HL-60/S4 treated with retinoic acid at 250 ng/mL for 4 days and 3 days (cell line): Measurements from ENCODE around the gene ZFPM1.

Experiments
- in situ Hi-C: fragments of 300-500 bp; cut with MboI; formaldehyde crosslinking; loops from 2 replicates; pipeline ENCODE4 v1.7.0; 2022; ENCODE audit warnings: low sequenced_read_pairs

The ZFPM1 gene

DNA sequence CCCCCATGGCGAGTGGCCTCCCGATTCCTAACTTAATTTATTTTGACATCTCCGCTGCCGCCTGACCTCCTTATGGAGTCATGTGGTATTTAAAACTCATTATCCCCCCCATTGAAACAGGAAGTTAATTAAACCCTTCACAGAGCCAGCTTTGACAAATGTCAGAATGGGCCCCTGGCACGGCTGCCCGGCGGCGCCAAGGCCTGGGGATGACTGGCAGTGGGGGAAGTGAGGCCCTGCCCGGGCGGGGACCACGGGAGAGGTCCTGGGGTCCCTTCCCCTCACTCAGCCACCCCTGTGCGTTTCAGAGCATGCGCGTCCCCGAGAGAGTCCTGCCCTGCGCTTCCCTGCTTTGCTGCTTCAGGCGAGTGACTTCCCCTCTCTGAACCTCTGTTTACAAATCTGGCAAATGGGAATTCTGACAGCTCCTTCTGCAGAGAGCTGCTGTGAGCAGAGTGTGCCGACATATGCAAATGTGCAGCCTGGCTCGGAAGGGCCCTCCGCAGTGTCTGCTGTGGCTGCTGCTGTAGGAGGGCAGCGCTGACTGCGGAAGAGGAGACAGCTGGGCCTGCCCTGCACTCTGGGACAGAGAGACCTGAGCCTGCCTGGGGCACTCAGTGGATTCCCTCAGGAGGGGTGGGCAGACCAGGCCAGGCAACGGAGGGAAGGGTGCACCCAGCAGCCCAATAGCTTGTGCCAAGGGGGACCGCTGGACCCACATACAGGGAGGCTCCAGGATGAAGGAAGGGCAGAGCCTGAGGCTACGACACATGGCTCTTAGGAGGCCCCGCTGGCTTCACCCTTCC, 4.4 kb upstream of the ZFPM1 start:
- in situ Hi-C loops: no loop called here

DNA sequence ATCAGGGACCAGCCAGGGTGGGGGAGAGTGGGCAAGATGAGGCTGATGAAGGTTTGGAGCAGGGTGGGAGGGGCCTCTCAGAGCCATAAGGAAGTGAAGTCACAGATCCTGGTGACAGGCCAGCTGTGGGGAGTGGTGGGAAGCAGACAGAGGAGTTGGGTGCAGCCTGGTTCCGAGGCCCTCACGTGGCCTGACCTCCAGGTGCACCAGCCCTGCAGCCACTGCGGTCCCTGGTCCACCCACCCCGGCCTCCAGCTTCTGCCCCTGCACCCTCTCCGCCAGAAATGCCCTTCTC, 3.9 kb upstream of the ZFPM1 start:
- in situ Hi-C loops: no loop called here

DNA sequence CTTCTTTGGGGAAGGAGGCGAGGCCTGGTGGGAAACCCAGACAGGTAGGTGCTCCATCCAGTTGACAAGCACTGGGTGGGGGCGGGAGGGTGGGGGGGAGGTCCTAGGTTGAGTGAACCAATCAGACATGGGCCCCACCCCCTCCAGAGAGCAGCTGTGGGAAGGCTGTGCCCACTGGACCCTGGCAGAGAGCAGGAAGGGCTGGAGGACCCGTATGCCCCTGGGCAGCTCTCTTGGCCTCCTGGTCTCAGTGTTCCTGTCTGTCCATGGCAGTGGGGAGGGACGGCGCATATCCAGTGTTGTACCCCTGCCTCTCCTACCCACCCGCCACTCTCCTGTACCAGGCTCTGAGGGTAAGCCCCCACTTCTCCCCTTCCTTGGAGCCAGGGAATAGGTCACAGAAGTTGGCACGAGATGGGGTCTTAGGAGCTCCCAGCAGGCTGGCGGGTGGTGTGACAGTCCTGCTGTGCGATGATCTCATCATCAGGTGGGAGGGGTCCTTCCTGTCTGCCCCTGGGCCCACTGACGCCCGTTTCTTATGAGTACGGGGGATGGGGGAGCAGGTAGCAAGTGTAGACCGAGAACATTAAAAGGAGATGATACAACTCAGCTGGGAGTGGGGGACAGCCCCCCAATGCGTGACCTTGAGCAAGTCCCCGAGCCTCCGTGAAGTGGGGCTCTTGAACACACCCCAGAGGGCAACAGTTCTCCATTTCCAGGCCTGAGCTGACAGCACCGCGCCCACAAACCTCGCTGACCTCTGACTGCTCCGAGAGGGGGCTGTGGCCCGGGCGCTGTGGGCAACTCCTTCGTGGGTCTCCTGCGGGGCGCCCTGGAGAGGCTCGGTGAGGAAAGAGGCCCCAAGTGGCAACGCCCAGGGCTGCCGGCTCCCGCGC, 1.2 kb upstream of the ZFPM1 start:
- in situ Hi-C loops: no loop called here

DNA sequence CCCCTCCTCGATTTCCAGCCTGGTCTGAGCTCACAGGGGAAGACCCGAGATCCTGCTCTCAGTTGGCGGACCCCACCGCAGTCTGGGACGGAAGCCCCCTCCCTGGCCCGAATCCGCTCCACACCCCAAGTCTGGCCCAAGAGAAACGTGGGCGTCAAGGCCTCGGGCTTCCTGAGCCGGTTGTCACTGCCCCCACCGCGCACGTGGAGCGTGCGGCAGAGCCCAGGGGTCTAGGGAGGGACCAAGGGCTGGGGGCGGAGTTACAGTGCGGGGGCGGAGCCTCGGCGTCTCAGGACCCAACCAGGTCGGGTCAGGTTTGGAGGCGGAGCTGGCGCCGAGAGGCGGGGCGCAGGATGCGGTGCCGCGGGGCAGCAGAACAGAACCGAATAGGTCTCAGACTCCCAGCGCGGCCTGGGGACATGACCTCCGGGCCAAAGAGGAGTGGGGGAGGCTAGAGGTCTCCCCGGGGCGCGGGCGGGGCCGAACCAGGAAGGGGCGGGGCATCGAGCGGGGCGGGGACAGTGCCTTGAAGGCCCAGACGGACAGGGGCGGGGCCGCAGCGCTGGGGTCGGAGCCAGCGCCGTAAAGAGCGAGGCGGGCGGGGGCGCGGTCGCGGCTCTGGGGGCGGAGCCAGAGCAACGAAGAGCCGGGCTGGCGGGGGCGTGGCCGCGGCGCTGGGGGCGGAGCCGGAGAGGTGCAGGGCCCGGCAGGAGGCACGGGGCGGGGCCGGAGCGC, 431 bp upstream of the ZFPM1 start:
- in situ Hi-C loops: no loop called here

DNA sequence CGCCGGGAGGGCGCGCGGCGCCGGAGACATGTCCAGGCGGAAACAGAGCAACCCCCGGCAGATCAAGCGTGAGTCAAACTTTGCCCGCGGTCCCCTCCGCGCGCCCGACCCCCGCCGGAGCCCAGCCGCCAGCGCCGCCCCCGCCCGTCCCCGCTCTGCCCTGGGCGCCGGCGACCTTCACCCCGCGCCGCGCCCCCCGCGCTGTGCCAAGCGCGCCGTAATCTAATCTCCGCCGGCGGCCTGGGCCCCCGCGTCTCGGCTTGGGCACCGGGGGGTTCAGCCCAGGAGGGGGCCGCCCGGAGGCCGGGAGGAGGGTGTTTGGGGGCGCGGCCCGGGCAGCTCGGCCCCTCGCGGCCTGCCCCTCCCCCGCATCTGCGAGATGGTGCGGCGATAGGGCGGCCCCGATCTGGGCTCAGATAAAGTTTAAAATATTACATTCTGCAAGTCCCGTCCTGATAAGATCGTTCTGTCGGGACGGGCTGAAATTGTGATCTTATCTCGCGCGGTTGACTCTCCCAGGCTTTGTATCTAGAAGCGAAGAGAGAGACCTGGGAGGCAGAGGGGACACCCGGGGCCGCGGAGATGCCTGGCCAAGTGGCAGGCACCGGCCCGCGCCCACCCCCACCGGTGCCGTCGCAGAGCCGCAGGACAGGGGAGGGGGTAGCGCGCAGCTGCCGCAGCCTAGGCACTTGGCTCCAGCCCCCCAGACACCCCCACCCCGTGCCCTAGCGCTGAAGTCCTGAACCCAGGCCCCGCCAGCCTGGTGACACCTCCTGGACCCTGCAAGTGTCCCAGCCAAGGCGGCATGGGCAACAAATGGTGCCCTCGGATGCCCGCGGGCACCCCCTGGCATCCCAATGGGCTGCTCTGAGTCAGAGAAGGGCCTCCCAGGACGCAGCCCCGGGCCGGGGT, 787 bp downstream of the ZFPM1 start:
- in situ Hi-C loops: no loop called here

DNA sequence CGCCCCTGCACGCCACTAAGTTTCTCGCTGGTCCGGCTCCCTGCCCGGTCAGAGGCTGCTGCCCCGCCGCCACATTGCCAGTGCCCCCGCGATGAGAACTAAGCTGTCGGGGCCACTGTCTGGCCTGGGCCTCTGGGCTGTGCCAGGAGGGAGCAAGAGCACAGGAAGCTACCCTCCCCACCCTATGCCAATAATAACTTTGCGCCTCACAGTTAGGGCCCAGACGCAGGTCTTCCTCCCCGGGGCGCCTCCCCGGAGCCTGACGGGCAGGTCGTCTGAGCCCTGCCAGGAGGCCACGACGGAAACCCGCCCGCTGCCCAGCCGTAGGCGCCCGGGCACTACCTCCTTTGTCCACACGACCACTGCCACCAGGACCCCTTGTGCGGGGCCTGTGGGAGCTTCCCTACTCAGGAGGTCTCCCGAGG, 1.5 kb downstream of the ZFPM1 start:
- in situ Hi-C loops: no loop called here

DNA sequence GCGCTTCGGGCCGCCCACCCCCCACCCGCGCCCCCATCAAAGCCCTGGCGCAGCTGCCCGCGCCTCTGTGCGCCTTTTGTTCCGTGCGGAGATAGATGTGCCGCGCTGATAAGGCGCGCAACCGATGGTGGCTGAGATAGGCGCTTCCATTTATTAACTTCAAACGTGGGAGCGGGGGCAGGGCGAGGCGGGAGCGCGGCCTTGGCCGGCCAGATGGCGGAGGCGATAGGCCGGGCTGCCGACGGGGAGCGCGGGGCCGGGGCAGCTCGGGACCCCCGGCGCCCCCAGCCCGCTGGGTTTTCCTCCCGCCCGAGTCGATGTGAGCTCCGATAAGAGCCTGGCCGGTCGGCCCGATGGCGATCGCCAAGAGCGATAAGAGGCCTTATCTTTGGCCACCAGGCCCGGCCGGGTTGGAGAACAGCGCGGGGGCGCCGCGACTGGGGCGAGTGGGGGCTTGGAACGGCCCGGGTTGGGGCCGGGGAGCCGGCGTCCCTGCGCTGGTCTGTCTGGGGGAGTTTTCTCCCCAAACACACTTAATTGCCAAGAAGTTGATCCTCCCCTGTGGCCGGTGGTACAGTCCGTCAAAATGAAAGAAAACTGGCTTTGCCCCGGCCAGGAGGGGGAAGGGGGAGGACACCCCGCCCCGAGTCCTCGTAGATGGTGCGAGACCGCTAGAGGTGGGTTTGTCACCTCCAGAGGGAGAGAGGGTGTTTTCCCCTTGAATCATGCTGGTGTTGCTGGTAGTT, 2.7 kb downstream of the ZFPM1 start:
- in situ Hi-C loops: no loop called here

DNA sequence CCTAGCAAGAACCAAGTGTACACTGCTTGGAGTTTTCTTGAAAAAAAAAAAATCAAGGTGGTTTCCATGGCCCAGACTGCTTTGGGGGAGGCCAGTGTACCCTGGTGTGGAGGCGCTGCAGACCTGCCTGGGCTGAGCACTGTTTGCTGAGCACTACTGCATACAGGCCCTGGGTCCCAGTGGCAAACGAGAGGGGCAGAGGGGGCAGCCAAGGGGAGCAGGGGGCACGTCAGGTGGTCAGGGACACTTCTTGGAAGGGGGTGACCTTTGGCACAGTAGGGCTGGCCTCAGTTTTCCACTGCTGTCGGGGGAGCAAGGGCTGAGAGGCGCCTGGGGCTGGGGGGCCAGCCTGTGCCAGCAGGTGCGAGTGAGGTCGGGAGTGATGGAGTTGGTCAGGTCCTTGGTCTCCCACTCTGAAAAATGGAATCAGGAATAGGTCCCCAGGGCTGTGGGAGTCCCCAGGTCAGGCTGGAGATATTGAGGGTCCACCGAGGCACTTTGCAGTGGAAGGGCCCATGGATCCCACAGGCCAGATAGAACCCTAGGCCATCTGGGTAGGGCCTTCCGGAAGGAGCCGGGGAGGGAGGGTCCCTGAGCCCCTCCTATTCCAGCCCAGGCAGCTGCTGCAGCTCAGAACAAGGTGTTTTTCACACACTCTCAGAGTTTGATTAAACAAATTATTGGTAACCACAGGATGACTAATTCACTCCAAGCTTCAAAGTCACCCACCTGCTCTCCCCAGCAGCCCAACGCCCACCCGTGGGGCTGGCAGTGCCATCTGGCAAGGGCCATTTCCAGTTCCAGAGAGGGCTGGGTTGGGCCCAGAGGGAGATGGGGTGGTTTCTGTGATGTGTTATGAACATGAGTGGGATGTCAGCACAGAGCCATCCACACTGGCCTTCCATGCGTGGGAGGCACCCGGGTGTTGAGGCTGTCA, 3.5 kb downstream of the ZFPM1 start:
- in situ Hi-C loops: no loop called here

DNA sequence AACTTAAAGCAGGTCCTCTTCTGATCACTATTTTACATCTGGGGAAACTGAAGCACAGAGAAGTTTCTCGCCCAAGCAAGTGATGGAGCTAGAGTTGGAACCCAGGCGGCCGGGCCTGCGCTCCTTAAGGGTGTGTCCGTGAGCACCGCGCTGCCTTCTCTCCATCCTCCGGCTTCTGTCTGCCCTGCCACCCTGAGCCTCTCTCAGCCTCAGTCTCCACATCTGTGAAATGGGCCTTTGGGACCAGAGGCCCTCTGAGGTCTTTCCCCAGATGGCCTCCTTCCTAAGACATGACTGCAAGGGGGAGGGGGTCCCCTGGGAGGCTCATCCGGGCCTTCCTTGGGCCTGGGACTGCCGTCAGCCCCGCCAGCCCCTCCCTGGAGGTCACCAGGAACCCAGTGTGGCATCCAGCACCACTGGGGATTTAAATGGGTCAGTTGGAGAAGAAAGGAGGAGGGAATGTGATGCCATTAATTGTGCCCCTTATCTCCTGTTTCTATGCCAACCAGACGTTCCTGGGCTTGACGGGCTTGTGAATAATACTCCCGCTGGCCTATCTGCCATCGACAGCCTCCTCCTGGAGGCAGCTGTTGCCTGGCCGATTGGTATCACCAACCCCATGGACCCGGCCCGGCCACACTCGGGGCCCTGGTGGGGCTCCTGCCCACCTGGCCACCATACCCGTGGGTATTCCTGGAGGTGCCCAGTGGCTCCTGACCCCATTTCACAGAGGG, 5.1 kb downstream of the ZFPM1 start:
- in situ Hi-C loops: no loop called here

DNA sequence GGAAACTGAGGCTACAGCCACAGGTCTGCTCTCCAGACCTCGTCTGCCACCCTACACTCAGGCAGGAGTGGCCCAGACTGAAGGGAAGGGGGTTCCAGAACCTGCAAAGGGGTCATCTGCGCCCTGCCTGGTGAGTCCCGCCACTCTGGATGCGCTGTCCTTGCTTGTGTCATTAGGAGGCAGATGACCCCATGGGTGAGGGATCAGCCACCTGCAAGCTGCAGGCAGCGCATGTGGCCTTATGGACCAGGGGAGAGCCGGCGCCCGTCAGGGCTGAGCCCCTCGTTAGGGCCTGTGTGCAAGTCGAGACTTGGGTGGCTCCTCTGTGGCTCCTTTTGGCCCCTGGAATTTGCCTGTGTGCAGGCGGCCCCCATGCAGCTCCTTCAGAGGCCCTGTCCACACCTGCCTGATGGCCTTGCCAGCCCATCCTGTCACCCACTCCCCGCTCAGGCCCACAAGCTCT, 5.7 kb downstream of the ZFPM1 start:
- in situ Hi-C loops: no loop called here

DNA sequence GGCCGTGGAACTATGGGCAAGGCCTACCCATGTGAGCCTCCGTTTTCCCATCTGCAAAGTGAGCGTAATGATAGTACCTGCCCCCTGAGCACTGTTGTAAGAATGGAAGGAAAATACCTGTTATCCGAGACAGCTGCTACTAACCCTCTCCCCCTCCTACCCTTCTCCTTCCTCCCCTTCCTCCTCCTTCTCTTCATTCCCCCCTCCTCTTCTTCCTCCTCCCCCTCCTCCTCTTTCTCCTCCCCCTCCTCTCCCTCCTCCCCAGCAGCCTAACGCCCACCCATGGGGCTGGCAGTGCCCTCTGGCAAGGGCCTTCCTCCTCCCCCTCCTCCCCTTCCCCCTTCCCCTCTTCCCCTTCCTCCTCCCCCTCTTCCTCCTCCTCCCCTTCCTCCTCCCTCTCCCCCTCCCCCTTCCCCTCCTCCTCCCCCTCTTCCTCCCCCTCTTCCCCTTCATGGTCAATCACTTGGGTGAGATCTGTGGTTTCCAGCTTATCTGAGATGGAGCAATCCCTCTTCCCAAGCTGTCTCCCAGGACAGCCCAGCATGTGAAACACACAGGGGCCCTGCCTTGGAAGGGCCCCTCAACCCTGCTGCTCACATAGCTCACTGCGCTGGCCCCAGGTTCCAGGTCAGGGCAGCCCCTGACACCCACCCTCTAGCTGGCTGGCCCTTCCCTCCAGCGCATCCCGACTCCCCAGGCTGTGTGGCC, 6.4 kb downstream of the ZFPM1 start:
- in situ Hi-C loops: no loop called here

DNA sequence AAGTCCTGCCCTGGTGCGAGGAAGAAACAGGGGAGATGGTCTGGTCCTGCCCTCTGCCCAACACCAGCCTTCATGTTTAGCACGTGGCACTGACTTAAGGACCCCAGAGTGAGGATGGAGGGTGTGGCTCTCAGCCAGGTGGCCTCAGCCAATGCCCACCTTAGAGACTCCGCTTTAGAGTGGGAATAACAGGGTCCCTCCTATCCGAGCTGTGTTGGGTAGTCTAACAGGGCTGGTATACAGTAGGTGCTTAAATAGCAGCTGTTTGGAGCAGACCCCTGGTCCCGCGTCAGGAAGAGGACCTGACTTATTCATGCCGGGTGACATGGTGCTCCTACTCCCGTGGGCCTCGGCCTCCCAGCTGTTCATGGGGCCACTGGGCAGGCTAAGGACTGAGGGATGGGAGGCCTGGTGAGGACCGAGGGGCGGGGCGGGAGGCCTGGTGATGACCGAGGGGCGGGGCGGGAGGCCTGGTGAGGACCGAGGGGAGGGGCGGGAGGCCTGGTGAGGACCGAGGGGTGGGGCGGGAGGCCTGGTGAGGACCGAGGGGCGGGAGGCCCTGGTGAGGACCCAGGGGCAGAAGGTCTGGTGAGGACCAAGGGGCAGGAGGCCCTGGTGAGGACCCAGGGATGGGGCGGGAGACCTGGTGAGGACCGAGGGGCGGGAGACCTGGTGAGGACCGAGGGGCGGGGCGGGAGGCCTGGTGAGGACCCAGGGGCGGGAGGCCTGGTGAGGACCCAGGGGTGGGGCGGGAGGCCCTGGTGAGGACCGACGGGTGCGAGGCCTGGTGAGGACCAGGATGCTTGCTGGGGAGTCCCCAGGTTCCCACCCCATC, 7.6 kb downstream of the ZFPM1 start:
- in situ Hi-C loops: no loop called here

DNA sequence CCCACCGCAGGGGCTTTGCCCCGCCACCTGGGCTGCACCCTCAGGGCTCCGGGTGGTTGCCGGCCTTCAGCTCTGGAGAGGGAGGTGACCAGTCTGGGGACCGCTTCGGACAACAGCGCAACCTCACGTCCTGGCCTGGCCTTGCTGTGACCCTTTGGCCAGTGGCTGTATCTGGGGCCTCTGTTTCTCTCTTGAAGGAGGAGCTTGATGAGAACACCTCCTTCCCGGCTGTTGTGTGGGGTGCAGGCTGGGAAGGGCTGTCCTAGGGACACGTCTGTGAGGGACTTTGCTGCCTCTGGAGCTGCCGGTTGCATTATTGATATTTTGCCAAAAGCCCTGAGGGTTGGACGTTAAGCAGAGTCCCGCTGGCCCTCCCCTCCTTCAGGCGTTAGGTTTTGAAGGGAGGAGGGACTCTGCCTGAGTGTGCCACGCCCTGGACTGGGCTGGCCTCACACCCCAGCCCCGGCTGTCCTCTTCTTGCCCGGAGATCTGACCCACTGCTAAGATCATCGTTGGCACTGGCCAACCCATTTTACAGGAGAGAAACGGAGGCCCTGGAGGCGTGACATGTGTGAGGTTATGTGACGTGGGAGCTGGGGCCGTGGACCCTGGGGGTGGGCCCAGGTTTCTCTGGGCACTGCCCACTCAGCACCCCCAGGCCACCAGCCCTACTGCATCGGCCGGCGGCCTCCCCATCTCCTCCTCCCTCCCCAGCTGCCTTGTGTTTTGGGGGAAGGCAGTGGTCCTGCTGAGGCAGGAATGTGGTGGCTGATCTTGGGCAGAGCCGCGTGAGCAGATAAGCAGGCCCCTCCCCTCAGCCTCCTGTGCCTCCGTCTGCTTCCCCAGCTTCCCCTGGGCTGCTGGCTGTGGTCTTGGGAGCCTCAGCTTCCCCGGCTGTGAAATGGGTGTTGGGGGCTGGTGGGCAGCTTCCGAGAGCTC, 8.5 kb downstream of the ZFPM1 start:
- in situ Hi-C loops: no loop called here

DNA sequence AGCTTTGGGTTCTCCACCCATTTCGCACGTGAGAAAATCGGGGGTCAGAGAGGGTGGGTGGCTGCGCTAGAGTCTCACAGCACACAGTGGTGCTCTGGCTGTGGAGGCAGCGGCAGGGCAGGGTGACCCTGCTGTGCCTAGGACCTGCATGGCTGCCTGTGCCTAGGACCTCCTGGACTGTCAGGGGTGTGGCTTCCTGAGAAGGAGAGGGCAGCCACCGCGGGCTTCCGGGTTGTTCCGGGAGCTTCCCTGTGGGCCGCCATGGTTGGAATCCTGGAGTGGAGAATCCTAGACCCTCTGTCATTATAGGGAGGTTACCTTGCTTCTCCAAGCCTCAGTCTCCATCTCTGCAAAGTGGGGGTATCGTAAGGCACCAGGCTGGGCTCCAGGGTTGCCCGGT, 9.3 kb downstream of the ZFPM1 start:
- in situ Hi-C loops: no loop called here

DNA sequence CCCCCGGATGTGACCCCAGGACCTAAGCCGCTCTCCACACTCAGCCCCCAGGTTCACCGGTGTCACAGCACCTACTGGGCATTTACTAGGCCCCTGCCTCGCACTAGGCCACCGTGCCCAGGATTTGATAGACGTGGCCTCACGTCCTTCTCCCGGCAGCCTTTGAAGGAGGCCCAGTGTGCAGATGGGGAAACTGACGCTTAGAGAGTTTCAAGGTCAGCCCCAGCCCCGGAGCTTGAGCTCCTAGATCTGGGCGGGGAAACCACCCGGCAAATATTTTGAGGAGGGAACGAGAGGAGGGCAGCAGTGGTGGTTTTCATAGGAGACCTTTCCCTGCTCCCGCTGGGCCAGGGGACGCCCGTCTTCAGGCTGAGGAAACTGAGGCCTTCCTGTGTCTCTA, 10.3 kb downstream of the ZFPM1 start:
- in situ Hi-C loops: no loop called here
